Stomach (tissue), 9 donors: Measurements from ENCODE around the gene TMEM178A. TPM values are rescaled to one million over a fixed set of nuclear protein-coding genes. Genes with fewer than 3 reads are reported as not detected.

Experiments used
- DNase-seq, 2 donors: peaks; one replicate each; pipeline versions ENCODE4 v3.0.0 to v3.0.0-alpha.2; 2013 to 2019
- H3K27ac ChIP-seq, 5 donors: fragments of 200-600 bp in 4 of 5; sonication (generic) in 4 of 5; one replicate each; pipeline ENCODE4 v1.5.1; 2013 to 2019; ENCODE audit warnings: mild to moderate bottlenecking in 1 of 5, moderate library complexity in 1 of 5
- H3K27me3 ChIP-seq, 3 donors: fragments of 200-600 bp; sonication (generic); one replicate each; pipeline ENCODE4 v1.5.1; 2017 to 2019; ENCODE audit warnings: mixed run types in 1 of 3
- H3K36me3 ChIP-seq, 4 donors: fragments of 200-600 bp; sonication (generic); 1 replicate in 3 of 4; 2 replicates in 1 of 4; pipeline ENCODE4 v1.5.1; 2016 to 2019
- H3K4me1 ChIP-seq, 4 donors: fragments of 200-600 bp; sonication (generic); one replicate each; pipeline ENCODE4 v1.5.1; 2016 to 2019
- H3K4me3 ChIP-seq, 4 donors: fragments of 200-600 bp; sonication (generic) in 3 of 4; one replicate each; pipeline ENCODE4 v1.5.1; 2016 to 2019; ENCODE audit warnings: mild to moderate bottlenecking in 1 of 4
- H3K9me3 ChIP-seq, 4 donors: fragments of 200-600 bp; sonication (generic); one replicate each; pipeline ENCODE4 v1.5.1; 2016 to 2019
- CTCF ChIP-seq, 7 experiments: fragments of 450-650 bp in 4 of 7; fragments of 200-600 bp in 3 of 7; sonication (generic) in 3 of 7; IDR thresholded peaks; one replicate each; pipeline ENCODE4 v1.5.1; 2016 to 2019; ENCODE audit warnings: antibody characterized with exemption in 7 of 7, control low read depth in 2 of 7, mild to moderate bottlenecking in 1 of 7
- EP300 ChIP-seq: sonication (generic); formaldehyde crosslinking; IDR thresholded peaks from one replicate; pipeline ENCODE4 v1.6.1; 2017; ENCODE audit warnings: antibody characterized with exemption
- POLR2A ChIP-seq, 4 donors: fragments of 450-650 bp; IDR thresholded peaks; one replicate each; pipeline ENCODE4 v1.6.1; 2016; ENCODE audit warnings: antibody characterized with exemption in 4 of 4, control low read depth in 2 of 4, mild to moderate bottlenecking in 1 of 4, moderate library complexity in 1 of 4
- POLR2AphosphoS5 ChIP-seq, 3 donors: sonication (generic); formaldehyde crosslinking; IDR thresholded peaks; one replicate each; pipeline ENCODE4 v1.6.1; 2016; ENCODE audit warnings: antibody characterized with exemption in 3 of 3
- WGBS, 5 donors: extraction: QIAGEN DNeasy Blood & Tissue Kit in 3 of 5; methylation state at CpG; one replicate each; pipeline versions ENCODE4 v1.1.5 to v1.1.7; 2013 to 2018; 5-methylcytosine and 5-hydroxymethylcytosine counted together
- intact Hi-C: fragments of 100-400 bp; cut with DNase I; formaldehyde crosslinking; loops from one replicate; pipeline ENCODE4 v1.15.1; 2023; ENCODE audit warnings: low total_unique reads
- polyA plus RNA-seq, 3 donors: library from polyadenylated mRNA; stranded (reverse); fragments of 200-250 nt; gene quantifications; one replicate each; pipeline ENCODE4 v1.2.3, GENCODE V29; 2013
- total RNA-seq, 5 donors: library from RNA; depleted of rRNA; stranded (reverse); fragments of >200 nt; gene quantifications; one replicate each; pipeline versions ENCODE4 v1.1.0 to v1.2.3, GENCODE V29; 2014 to 2016
- donor health status: healthy with polysubstance abuse.
- donor health status: Bipolar disorder and iron deficiency.
- donor health status: healthy.

The TMEM178A gene
- total and polyA plus RNA-seq, 8 donors: 0.62 to 36.5 (median 4.4) TPM

GRCh38 chr2:39689876-39690275 lies 24.2 kb downstream of the TMEM178A start:
- peaks cover 0 to 16% (median 2%) of the 10 kb centered on the region in 4 donors for H3K9me3 ChIP-seq
- no peak for TF ChIP-seq POLR2AphosphoS5 (IDR thresholded peaks at IDR 0.05)
- TF ChIP-seq EP300: no peak
- no peak for TF ChIP-seq POLR2A (IDR thresholded peaks at IDR 0.05)
- H3K27me3 ChIP-seq: peaks cover 0 to 10% (median 0%) of the 10 kb centered on the region in 3 donors
- no peaks in the 10 kb centered on the region for H3K36me3 ChIP-seq
- DNase-seq: no peak
- no peak overlapping the region for H3K27ac ChIP-seq
- H3K4me3 ChIP-seq: no peak overlapping the region
- 72 to 81% (median 76%) methylated on average over 6 of the region's 6 CpGs for WGBS, 5 donors
- H3K4me1 ChIP-seq: no peaks in the 10 kb centered on the region
- intact Hi-C loops: no loop called here

DNA sequence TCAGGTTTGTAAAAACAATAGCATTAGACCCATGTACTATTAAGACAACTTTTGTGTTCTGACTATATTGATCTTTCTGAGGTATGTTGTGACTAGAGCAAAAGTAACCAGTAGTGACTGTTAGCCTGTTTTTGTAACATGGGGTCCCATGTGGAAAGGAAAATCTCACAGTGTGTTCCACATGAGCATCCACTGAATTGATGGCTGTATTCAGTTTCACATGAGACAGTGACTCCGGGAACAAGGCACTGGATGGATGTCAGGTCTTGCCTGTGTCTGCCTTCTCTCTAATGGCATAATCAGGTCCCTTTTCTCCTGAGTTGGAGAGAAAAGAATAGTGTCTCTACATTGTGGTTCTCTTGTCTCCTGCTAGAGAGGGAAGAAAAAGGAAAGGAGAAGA lies 27.5 kb downstream of the TMEM178A start:
- intact Hi-C loops: no loop called here

DNA sequence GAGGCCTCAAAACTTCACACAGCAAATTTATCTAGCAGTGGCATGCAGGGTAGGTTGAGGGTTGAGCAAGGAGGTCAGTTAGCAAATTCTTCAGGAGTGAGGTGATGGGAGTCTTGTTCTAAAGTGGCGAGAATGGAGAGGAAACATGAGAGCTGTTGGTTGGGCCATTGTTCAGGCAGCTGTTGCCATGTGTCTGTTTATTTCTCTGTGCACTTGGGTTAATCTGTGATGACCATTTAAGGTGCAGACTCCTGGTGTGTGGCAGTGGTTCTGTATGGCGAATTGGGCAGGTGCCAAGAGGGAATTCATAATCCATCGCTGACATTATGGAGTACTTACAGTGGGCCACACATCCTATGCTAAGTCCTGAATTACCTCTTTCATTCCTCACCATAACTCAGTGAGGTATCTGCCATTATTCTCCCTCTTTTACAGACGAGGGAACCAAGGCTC lies 30.4 kb downstream of the TMEM178A start:
- peak in 1 of 2 donors; percentile 56 for DNase-seq
- H3K4me3 ChIP-seq: no peak overlapping the region
- H3K27me3 ChIP-seq: no peaks in the 10 kb centered on the region
- 75 to 84% (median 80%) methylated on average over 4 of the region's 4 CpGs for WGBS, 5 donors
- H3K36me3 ChIP-seq: no peaks in the 10 kb centered on the region
- intact Hi-C loops: no loop called here
- peak overlapping the region in 1 of 5 donors; percentile 35 for H3K27ac ChIP-seq
- H3K9me3 ChIP-seq: peaks cover 0 to 8% (median 2%) of the 10 kb centered on the region in 4 donors
- H3K4me1 ChIP-seq: peaks cover 0 to 23% (median 5%) of the 10 kb centered on the region in 4 donors
- no peak for TF ChIP-seq EP300
- no peak for TF ChIP-seq CTCF (IDR thresholded peaks at IDR 0.05)
- TF ChIP-seq POLR2A (IDR thresholded peaks at IDR 0.05): no peak
- no peak for TF ChIP-seq POLR2AphosphoS5 (IDR thresholded peaks at IDR 0.05)

More for the DNA sequence above, 27.5 kb downstream of the TMEM178A start:
- 76 to 88% (median 84%) methylated on average over 1 of the region's 1 CpG for WGBS, 5 donors
- peaks cover 0 to 23% (median 5%) of the 10 kb centered on the region in 4 donors for H3K4me1 ChIP-seq
- H3K9me3 ChIP-seq: peaks cover 0 to 16% (median 2%) of the 10 kb centered on the region in 4 donors
- no peak overlapping the region for H3K4me3 ChIP-seq
- H3K27me3 ChIP-seq: no peaks in the 10 kb centered on the region
- H3K36me3 ChIP-seq: no peaks in the 10 kb centered on the region
- H3K27ac ChIP-seq: no peak overlapping the region
- DNase-seq: no peak
- no peak for TF ChIP-seq EP300
- TF ChIP-seq CTCF (IDR thresholded peaks at IDR 0.05): no peak
- no peak for TF ChIP-seq POLR2AphosphoS5 (IDR thresholded peaks at IDR 0.05)
- no peak for TF ChIP-seq POLR2A (IDR thresholded peaks at IDR 0.05)

DNA sequence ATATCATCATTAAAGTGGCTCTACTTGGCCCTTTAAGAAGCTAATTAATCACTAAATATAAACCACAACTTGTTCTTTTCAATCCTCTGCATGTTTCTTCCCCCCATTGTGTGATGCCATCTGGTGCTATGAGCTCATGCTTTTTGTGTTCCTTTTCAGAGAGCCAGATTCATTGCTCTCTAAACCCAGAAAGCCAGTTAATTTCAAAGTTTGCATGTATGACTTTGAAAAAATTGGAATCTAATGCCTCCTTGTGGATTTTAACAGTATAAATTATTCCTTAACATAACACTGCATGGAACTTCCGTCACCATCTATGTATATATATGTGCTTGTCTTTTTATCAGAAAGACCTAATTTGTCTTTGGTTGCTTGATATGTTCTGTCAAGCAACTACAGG lies 31.1 kb downstream of the TMEM178A start:
- TF ChIP-seq EP300 (no peak), POLR2AphosphoS5 (IDR thresholded peaks at IDR 0.05) (peak in 1 of 3 donors; percentile 16), CTCF (IDR thresholded peaks at IDR 0.05) (peak in 3 of 7 experiments; percentile 5 to 46 (median 34)), POLR2A (IDR thresholded peaks at IDR 0.05) (no peak)
- H3K4me1 ChIP-seq: peaks cover 0 to 23% (median 5%) of the 10 kb centered on the region in 4 donors
- peak in 1 of 2 donors; percentile 81 for DNase-seq
- 31 to 45% (median 38%) methylated on average over 1 of the region's 1 CpG for WGBS, 5 donors
- peaks cover 0 to 12% (median 8%) of the 10 kb centered on the region in 4 donors for H3K9me3 ChIP-seq
- H3K27me3 ChIP-seq: no peaks in the 10 kb centered on the region
- intact Hi-C loops: no loop called here
- no peak overlapping the region for H3K4me3 ChIP-seq
- H3K27ac ChIP-seq: peak overlapping the region in 2 of 5 donors; percentile 7 to 35
- no peaks in the 10 kb centered on the region for H3K36me3 ChIP-seq

GRCh38 chr2:39697454-39697853 lies 31.7 kb downstream of the TMEM178A start:
- peak overlapping the region in 2 of 5 donors; percentile 7 to 35 for H3K27ac ChIP-seq
- no peak for TF ChIP-seq POLR2AphosphoS5 (IDR thresholded peaks at IDR 0.05)
- TF ChIP-seq POLR2A (IDR thresholded peaks at IDR 0.05): no peak
- TF ChIP-seq CTCF (IDR thresholded peaks at IDR 0.05): no peak
- no peak for TF ChIP-seq EP300
- intact Hi-C loops: no loop called here
- H3K27me3 ChIP-seq: no peaks in the 10 kb centered on the region
- H3K4me1 ChIP-seq: peaks cover 0 to 23% (median 5%) of the 10 kb centered on the region in 4 donors
- no peak overlapping the region for H3K4me3 ChIP-seq
- 42 to 74% (median 49%) methylated on average over 2 of the region's 2 CpGs for WGBS, 5 donors
- no peaks in the 10 kb centered on the region for H3K36me3 ChIP-seq
- peaks cover 0 to 18% (median 11%) of the 10 kb centered on the region in 4 donors for H3K9me3 ChIP-seq
- peak in 1 of 2 donors; percentile 15 for DNase-seq
